Bronchial epithelial cell (primary cell): ENCODE measurements around the gene ZBTB7B. TPM values are rescaled to one million over a fixed set of nuclear protein-coding genes. Genes with fewer than 3 reads are reported as not detected.
A peak's percentile ranks its signal among the peaks of the same experiment; 100 is the strongest.

Experiments
- DNase-seq: peaks from one replicate; pipeline ENCODE4 v3.0.0-alpha.2; 2010; ENCODE audit warnings: low read depth
- FAIRE-seq: peaks from 2 replicates; lab custom pipeline; 2011; peaks lifted over from hg19 to GRCh38; lab: Jason Lieb, UNC
- H3K27me3 ChIP-seq: 2 replicates; pipeline ENCODE4 v1.5.1; 2011; ENCODE audit warnings: low read length; ENCODE audit not compliant: control insufficient read depth, insufficient read depth
- H3K36me3 ChIP-seq: 2 replicates; pipeline ENCODE4 v1.5.1; 2011; ENCODE audit warnings: low read length; ENCODE audit not compliant: control insufficient read depth, insufficient read depth
- H3K4me3 ChIP-seq: 2 replicates; pipeline ENCODE4 v1.5.1; 2011; ENCODE audit warnings: mild to moderate bottlenecking, low read depth, low read length, control low read depth
- total RNA-seq: library from RNA; depleted of rRNA; stranded (reverse); fragments of >200 nt; gene quantifications from 2 replicates; pipeline ENCODE4 v1.2.1, GENCODE V29; 2014
- TF ChIP-seq, protein P1 (sequence below): IDR thresholded peaks from 2 replicates; pipeline ENCODE4 v1.5.1; 2011; ENCODE audit warnings: mild to moderate bottlenecking, moderate library complexity, low read length, control low read depth, inconsistent platforms; ENCODE audit not compliant: insufficient read depth, severe bottlenecking

ZBTB7B gene
- total RNA-seq, 1 donor from 2014 or later = 46.1 TPM

DNA sequence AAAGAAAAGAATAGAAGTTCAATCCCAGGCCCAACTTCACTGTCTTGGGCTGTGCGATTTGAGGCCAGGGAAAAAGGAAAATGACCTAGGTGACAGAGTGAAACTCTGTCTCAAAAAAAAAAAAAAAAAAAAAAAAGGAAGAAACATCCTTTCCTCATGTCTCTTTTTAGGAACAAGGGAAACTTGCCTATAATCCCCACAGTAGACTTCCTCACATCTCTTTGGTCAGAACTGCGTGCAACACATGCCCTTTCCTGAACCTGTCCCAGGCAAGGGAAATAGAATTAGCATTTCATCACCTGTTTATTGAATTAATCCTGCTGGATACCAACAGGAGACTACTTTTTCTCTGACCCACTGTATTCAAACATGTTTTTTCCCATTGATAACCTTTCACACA, 33.3 kb downstream of the ZBTB7B start:
- no peak for DNase-seq
- Histone ChIP-seq H3K36me3 (no peaks in the 10 kb centered on the region), H3K27me3 (no peaks in the 10 kb centered on the region), H3K4me3 (no peak overlapping the region)
- FAIRE-seq = no peak
- TF ChIP-seq, protein P1, sequence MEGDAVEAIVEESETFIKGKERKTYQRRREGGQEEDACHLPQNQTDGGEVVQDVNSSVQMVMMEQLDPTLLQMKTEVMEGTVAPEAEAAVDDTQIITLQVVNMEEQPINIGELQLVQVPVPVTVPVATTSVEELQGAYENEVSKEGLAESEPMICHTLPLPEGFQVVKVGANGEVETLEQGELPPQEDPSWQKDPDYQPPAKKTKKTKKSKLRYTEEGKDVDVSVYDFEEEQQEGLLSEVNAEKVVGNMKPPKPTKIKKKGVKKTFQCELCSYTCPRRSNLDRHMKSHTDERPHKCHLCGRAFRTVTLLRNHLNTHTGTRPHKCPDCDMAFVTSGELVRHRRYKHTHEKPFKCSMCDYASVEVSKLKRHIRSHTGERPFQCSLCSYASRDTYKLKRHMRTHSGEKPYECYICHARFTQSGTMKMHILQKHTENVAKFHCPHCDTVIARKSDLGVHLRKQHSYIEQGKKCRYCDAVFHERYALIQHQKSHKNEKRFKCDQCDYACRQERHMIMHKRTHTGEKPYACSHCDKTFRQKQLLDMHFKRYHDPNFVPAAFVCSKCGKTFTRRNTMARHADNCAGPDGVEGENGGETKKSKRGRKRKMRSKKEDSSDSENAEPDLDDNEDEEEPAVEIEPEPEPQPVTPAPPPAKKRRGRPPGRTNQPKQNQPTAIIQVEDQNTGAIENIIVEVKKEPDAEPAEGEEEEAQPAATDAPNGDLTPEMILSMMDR = no peak

DNA sequence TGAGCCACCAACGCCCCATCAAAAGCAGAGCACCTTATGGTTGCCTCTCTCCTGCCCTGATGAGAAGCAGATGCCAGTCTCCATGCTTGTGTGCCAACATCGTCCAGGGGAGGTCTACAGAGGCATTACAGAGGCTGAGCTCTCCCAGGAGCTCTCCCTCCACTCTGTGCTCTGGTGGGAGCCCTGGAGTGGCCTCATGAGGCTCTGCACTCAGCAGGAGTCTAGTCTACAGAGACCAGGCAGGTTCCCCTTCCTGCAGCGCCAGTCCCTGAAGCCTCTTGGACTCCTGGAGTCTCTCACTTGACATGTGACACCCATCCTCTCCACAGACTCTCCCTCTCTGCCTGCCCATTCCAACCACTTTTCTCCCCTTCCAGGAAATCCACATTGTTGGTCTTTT, 34.4 kb downstream of the ZBTB7B start:
- H3K36me3 ChIP-seq = no peaks in the 10 kb centered on the region
- FAIRE-seq (no peak), DNase-seq (no peak)
- H3K27me3 ChIP-seq = no peaks in the 10 kb centered on the region
- TF ChIP-seq, protein P1 = no peak
- no peak overlapping the region for H3K4me3 ChIP-seq

DNA sequence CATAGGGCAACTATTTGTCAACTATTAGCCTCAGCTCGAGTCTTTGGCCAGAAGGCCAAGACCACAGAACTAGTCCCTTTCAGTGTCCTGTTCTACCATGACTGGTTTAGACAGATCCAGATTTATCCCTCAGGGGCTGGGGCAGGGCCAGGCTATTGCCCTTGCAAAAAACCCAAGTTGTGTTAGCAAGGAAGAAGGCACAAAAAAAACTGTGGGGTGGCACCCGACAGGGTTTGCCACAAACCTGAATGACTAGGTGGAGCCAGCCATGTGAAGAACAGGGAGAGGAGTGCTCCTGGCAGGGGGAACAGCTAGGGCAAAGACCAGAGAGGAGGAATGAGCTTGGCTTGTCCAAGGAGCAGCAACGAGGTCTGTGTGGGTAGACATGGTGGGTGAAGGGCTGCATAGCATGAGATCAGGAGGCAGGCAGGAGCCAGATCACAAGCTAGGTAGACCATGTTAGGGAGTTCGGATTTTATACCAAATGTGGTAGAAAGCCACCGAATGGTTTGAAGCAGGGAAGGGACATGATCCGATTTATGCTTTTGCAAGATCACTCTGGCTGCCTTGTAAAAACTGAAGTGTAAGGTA, 35.3 kb downstream of the ZBTB7B start:
- no peak overlapping the region for H3K4me3 ChIP-seq
- FAIRE-seq (no peak), DNase-seq (peak; percentile 29)

DNA sequence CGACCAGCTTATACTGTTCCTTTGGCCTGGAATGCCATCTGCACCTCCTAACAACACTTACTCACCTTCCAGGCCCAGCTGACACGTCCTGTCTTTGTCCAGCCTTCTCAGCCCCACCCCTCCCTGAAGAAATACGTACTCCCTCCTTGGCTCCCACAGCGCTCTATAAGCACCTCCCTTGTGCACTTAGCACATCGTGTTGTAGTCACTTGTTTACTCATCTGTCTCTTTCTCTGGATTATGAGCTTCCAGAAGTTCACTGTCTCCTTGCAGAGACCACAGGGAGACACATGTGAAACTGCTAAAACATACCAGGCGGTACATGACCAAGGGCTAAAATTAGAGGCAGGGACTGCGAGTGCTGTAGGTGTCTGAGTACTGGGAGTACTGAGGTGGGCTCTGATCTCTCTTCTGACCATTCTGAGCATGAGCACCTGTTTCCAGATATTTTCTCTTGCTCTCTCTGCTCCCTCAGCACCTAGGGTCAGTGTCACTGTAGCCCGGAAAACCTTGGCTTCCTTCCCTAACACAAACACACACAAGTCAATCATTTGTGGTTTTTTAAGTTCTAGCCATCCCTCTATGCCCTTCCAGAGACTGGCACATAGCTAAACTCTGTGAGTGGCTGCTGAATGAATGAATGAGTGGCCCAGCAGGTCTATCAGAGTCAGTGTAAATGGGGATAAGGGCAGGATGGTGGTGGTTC, 36.2 kb downstream of the ZBTB7B start:
- Histone ChIP-seq H3K27me3 (no peaks in the 10 kb centered on the region), H3K36me3 (no peaks in the 10 kb centered on the region), H3K4me3 (no peak overlapping the region)
- peak; percentile 99 for FAIRE-seq
- peak; percentile 96 for DNase-seq
- TF ChIP-seq, protein P1 = no peak

More for the DNA sequence above, 35.3 kb downstream of the ZBTB7B start:
- Histone ChIP-seq H3K36me3 (no peaks in the 10 kb centered on the region), H3K27me3 (no peaks in the 10 kb centered on the region)
- TF ChIP-seq, protein P1 = no peak

DNA sequence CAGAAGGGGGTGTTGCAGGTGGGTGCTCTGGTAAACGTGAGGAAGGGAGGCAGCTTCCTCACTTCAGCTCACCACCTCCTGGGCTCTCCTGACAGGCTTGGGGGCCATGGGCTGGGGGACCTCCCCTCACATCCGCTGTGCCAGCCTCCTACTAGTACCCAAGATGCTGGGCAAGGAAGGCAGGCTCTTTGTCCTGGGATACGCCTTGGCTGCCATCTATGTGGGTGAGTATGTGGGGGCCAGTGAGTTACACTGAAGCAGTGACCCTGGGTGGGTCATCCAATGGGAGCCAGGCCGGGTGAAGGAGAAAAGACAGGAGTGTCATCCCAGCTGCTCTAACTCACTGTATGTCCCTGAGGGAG, 36.7 kb downstream of the ZBTB7B start:
- DNase-seq (no peak), FAIRE-seq (peak; percentile 7)
- Histone ChIP-seq H3K4me3 (no peak overlapping the region), H3K27me3 (no peaks in the 10 kb centered on the region), H3K36me3 (no peaks in the 10 kb centered on the region)
- TF ChIP-seq, protein P1 = no peak
